ENCODE measurements around the gene TLN1.
A peak's percentile ranks its signal among the peaks of the same experiment; 100 is the strongest.

Gene TLN1

GRCh38 chr9:35713578-35713977, 18.4 kb downstream of the TLN1 start:
- Histone ChIP-seq H3K4me1 (ENCODE audit: control insufficient read depth, insufficient read depth, low read length) (no peaks in the 10 kb centered on the region), H3K27ac (ENCODE audit: extremely low read depth, low read depth, low read length) (no peak overlapping the region), H3K4me3 (ENCODE audit: low read depth, low read length) (no peak overlapping the region), H3K9me3 (ENCODE audit: control insufficient read depth, insufficient read depth, low read depth, low read length) (no peaks in the 10 kb centered on the region), H3K36me3 (ENCODE audit: control insufficient read depth in 2 of 2, insufficient read depth in 1 of 2, low read length in 2 of 2) (peaks cover 18 to 91% of the 10 kb centered on the region in 2 experiments)
- TF ChIP-seq ZEB2 (tag by site-specific recombination; IDR thresholded peaks at IDR 0.05) (no peak), ZNF366 (tag by site-specific recombination; conservative IDR thresholded peaks at IDR 0.05) (peak; percentile 88), PRDM1 (tag by site-specific recombination; IDR thresholded peaks at IDR 0.05) (peak; percentile 71), ZBTB11 (tag by site-specific recombination; conservative IDR thresholded peaks at IDR 0.05; ENCODE audit: low read depth) (no peak)
- CTCF ChIA-PET: interaction anchor here (0.6 to 6.4 kb wide), 7 partner anchors 17 to 198 kb away, joined by 3 to 47 read pairs (median 4); no protein-coding TSS in a partner anchor
- POLR2A ChIA-PET: interaction anchor here (1.1 to 1.4 kb wide), 2 partner anchors 19 to 22 kb away, joined by 3 to 6 read pairs; no protein-coding TSS in a partner anchor

GRCh38 chr9:35712762-35713400, 19.1 kb downstream of the TLN1 start:
- ChIA-PET CTCF (interaction anchor here (0.7 to 6.4 kb wide), 4 partner anchors 16 to 66 kb away, joined by 4 to 47 read pairs (median 5); no protein-coding TSS in a partner anchor), POLR2A (interaction anchor here (0.7 to 1.4 kb wide), 6 partner anchors 10 to 636 kb away, joined by 3 to 6 read pairs (median 3); partner anchors contain the start of genes GBA2 and RGP1)
- no peaks in the 10 kb centered on the region for H3K4me1 ChIP-seq (ENCODE audit: control insufficient read depth, insufficient read depth, low read length)
- TF ChIP-seq ZNF341 (tag by site-specific recombination; IDR thresholded peaks at IDR 0.05; ENCODE audit: low read depth) (no peak), ZNF664 (tag by site-specific recombination; IDR thresholded peaks at IDR 0.05) (no peak), ZNF362 (tag by site-specific recombination; IDR thresholded peaks at IDR 0.05) (no peak), PATZ1 (tag by site-specific recombination; IDR thresholded peaks at IDR 0.05) (no peak), REST (tag by site-specific recombination; IDR thresholded peaks at IDR 0.05) (no peak), ZNF549 (tag by site-specific recombination; IDR thresholded peaks at IDR 0.05) (no peak), ZNF48 (tag by site-specific recombination; IDR thresholded peaks at IDR 0.05) (no peak), ZSCAN23 (tag by site-specific recombination; IDR thresholded peaks at IDR 0.05) (no peak), ZNF324 (tag by site-specific recombination; IDR thresholded peaks at IDR 0.05) (no peak), CTCF (tag by site-specific recombination; IDR thresholded peaks at IDR 0.05) (no peak), ZNF488 (tag by site-specific recombination; IDR thresholded peaks at IDR 0.05) (no peak), ZNF138 (tag by site-specific recombination; IDR thresholded peaks at IDR 0.05; ENCODE audit: borderline replicate concordance) (no peak), ZNF311 (tag by site-specific recombination; IDR thresholded peaks at IDR 0.05; ENCODE audit: borderline replicate concordance) (no peak)
- no peaks in the 10 kb centered on the region for H3K9me3 ChIP-seq (ENCODE audit: control insufficient read depth, insufficient read depth, low read depth, low read length)
- H3K4me3 ChIP-seq (ENCODE audit: low read depth, low read length): no peak overlapping the region
- no peak overlapping the region for H3K27ac ChIP-seq (ENCODE audit: extremely low read depth, low read depth, low read length)
- peaks cover 23 to 91% of the 10 kb centered on the region in 2 experiments for H3K36me3 ChIP-seq (ENCODE audit: control insufficient read depth in 2 of 2, insufficient read depth in 1 of 2, low read length in 2 of 2)
